Measurements from ENCODE around the gene CFAP97D2.

- TF ChIP-seq CTCF (IDR thresholded peaks at IDR 0.05; ENCODE audit: poor library complexity, severe bottlenecking) (no peak), EZH2 (IDR thresholded peaks at IDR 0.05; ENCODE audit: borderline replicate concordance, insufficient read depth, low read length, poor library complexity, severe bottlenecking) (no peak), EP300 (conservative IDR thresholded peaks at IDR 0.05; ENCODE audit: poor library complexity, severe bottlenecking) (no peak), TAF1 (IDR thresholded peaks at IDR 0.05; ENCODE audit: low read depth) (no peak), RAD21 (conservative IDR thresholded peaks at IDR 0.05) (no peak), MXI1 (conservative IDR thresholded peaks at IDR 0.05; ENCODE audit: poor library complexity, severe bottlenecking) (no peak), POLR2AphosphoS5 (IDR thresholded peaks at IDR 0.05) (no peak)
These were observed 1.6 kb upstream of the CFAP97D2 start for GRCh38 chr13:114177245-114178010.

Measured in neural cell (in vitro differentiated cells).